ENCODE measurements around the gene LMX1A.

Gene LMX1A

GRCh38 chr1:165215676-165216075, 140.8 kb downstream of the LMX1A start:
- H3K4me3 ChIP-seq (replicated peaks; ENCODE audit: insufficient read depth, low read length) = no peak overlapping the region
- H3K27me3 ChIP-seq (ENCODE audit: insufficient read depth, poor library complexity, severe bottlenecking) = peaks cover 3% of the 10 kb centered on the region
- no peak for DNase-seq (ENCODE audit: low read depth in 1 of 2, low spot score in 1 of 2)
- H3K27ac ChIP-seq (replicated peaks) = no peak overlapping the region
- TF ChIP-seq SPI1 (IDR thresholded peaks at IDR 0.05; ENCODE audit: borderline replicate concordance, low read depth) (no peak), POLR2AphosphoS5 (IDR thresholded peaks at IDR 0.05; ENCODE audit: low read depth) (no peak), CTCF (IDR thresholded peaks at IDR 0.05; ENCODE audit: insufficient read depth, low read length) (no peak), REST (IDR thresholded peaks at IDR 0.05; ENCODE audit: insufficient replicate concordance, low read depth) (no peak), GABPA (IDR thresholded peaks at IDR 0.05; ENCODE audit: low read depth) (no peak)

- no peak for DNase-seq (ENCODE audit: low read depth in 1 of 2, low spot score in 1 of 2)
- Histone ChIP-seq H3K27ac (replicated peaks) (no peak overlapping the region), H3K4me3 (replicated peaks; ENCODE audit: insufficient read depth, low read length) (no peak overlapping the region), H3K27me3 (ENCODE audit: insufficient read depth, poor library complexity, severe bottlenecking) (no peaks in the 10 kb centered on the region)
- TF ChIP-seq REST (IDR thresholded peaks at IDR 0.05; ENCODE audit: insufficient replicate concordance, low read depth) (no peak), POLR2AphosphoS5 (IDR thresholded peaks at IDR 0.05; ENCODE audit: low read depth) (no peak), GABPA (IDR thresholded peaks at IDR 0.05; ENCODE audit: low read depth) (no peak), SPI1 (IDR thresholded peaks at IDR 0.05; ENCODE audit: borderline replicate concordance, low read depth) (no peak)
Observed at GRCh38 chr1:165212229-165212628, 144.3 kb downstream of the LMX1A start.

- H3K27ac ChIP-seq (replicated peaks) = no peak overlapping the region
- DNase-seq (ENCODE audit: low read depth in 1 of 2, low spot score in 1 of 2) = no peak
Observed at GRCh38 chr1:165207853-165208515, 148.5 kb downstream of the LMX1A start.

More at GRCh38 chr1:165207853-165208515, 148.5 kb downstream of the LMX1A start:
- Histone ChIP-seq H3K4me3 (replicated peaks; ENCODE audit: insufficient read depth, low read length) (no peak overlapping the region), H3K27me3 (ENCODE audit: insufficient read depth, poor library complexity, severe bottlenecking) (no peaks in the 10 kb centered on the region)
- TF ChIP-seq CTCF (IDR thresholded peaks at IDR 0.05; ENCODE audit: insufficient read depth, low read length) = no peak
- no peak for TF ChIP-seq POLR2AphosphoS5 (IDR thresholded peaks at IDR 0.05; ENCODE audit: low read depth)
- TF ChIP-seq SPI1 (IDR thresholded peaks at IDR 0.05; ENCODE audit: borderline replicate concordance, low read depth) = no peak
- TF ChIP-seq REST (IDR thresholded peaks at IDR 0.05; ENCODE audit: insufficient replicate concordance, low read depth) = no peak
- TF ChIP-seq GABPA (IDR thresholded peaks at IDR 0.05; ENCODE audit: low read depth) = no peak
